Immature natural killer cell (primary cell): ENCODE data around the gene CNTNAP3. TPM values are rescaled to one million over a fixed set of nuclear protein-coding genes. Genes with fewer than 3 reads are reported as not detected.
"Not testable (repeated sequence)": the region's sequence is repeated elsewhere in the genome, so short reads cannot be mapped to it uniquely, and the experiment has no call there.

Experiments used
- DNase-seq, 3 donors: peaks; one replicate each; pipeline ENCODE4 v3.0.0; 2022; ENCODE audit warnings: mixed read lengths in 1 of 3
- H3K27ac Mint-ChIP-seq, 6 donors: one replicate each; pipeline ENCODE4 v1.8.0; 2020; ENCODE audit warnings: mixed read lengths in 6 of 6, mild to moderate bottlenecking in 5 of 6, inconsistent platforms in 4 of 6, moderate library complexity in 3 of 6
- H3K27me3 Mint-ChIP-seq, 3 donors: one replicate each; pipeline ENCODE4 v1.8.0; 2020 to 2021; ENCODE audit warnings: low read depth in 3 of 3, mild to moderate bottlenecking in 3 of 3, mixed read lengths in 3 of 3, moderate library complexity in 3 of 3, inconsistent platforms in 1 of 3
- H3K36me3 Mint-ChIP-seq, 3 donors: one replicate each; pipeline ENCODE4 v1.8.0; 2020; ENCODE audit warnings: mixed read lengths in 3 of 3, inconsistent platforms in 2 of 3, mild to moderate bottlenecking in 2 of 3
- H3K4me1 Mint-ChIP-seq, 2 donors: one replicate each; pipeline ENCODE4 v1.8.0; 2020; ENCODE audit warnings: inconsistent platforms in 2 of 2, mild to moderate bottlenecking in 2 of 2, mixed read lengths in 2 of 2, moderate library complexity in 1 of 2
- H3K4me3 Mint-ChIP-seq, 5 donors: one replicate each; pipeline ENCODE4 v1.8.0; 2020; ENCODE audit warnings: mild to moderate bottlenecking in 5 of 5, mixed read lengths in 5 of 5, inconsistent platforms in 3 of 5, moderate library complexity in 3 of 5
- H3K9me3 Mint-ChIP-seq, 6 donors: one replicate each; pipeline ENCODE4 v1.8.0; 2020; ENCODE audit warnings: mild to moderate bottlenecking in 6 of 6, mixed read lengths in 6 of 6, inconsistent platforms in 4 of 6, moderate library complexity in 3 of 6
- polyA plus RNA-seq, 3 donors: library from polyadenylated mRNA; unstranded; fragments of 300-500 nt; fragmentation: Illumina TruSeq; gene quantifications; one replicate each; pipeline ENCODE4 v1.2.3, GENCODE V29; 2021

CNTNAP3 gene
- polyA plus RNA-seq, 3 donors from 2014 or later: not detected

DNA sequence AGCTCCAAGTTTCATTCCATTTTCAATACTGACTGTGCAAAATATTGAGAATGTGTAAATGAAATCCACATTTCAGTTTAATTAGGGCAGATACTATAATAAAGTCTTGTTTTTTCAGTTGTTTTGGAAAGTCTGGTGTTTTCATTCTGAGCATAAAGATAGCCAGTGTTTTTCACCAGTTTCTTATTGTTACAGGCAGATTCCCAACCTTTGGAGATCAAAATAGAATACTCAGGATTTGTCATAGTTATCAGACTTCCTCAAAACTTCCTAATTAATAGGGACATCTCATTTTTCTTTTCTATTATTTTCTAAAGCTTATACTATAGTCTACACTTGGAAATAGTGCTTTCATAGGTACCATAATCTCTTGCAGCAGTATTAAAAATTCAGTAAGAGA is 176.2 kb downstream of the CNTNAP3 start:
- not testable (repeated sequence) for H3K4me3 Mint-ChIP-seq, H3K4me1 Mint-ChIP-seq, DNase-seq, H3K9me3 Mint-ChIP-seq, H3K36me3 Mint-ChIP-seq, H3K27me3 Mint-ChIP-seq, H3K27ac Mint-ChIP-seq

DNA sequence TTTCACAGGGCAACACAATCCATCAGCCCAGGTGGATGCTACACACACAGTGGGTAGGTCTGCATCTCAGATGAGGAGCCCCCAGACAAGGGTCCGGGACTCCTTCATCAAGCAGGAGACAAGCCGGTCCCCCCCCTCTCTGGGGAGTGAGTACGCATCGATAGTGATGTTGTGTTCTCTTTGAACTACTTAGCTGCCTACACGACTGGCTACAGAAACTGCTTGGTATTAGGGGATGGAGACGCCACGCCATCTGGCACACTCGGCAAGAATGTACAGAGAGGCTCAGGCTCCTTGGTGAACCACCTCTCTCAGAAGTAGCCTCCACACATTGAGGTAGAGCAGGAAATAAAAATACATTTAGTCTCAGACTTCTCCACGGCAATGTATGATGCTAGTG is 179.8 kb downstream of the CNTNAP3 start:
- Mint-ChIP-seq H3K4me1 (no peaks in the 10 kb centered on the region), H3K4me3 (no peak overlapping the region), H3K27ac (no peak overlapping the region), H3K9me3 (peaks cover 0 to 7% (median 0%) of the 10 kb centered on the region in 6 donors), H3K27me3 (no peaks in the 10 kb centered on the region), H3K36me3 (peaks cover 0 to 3% (median 0%) of the 10 kb centered on the region in 3 donors)
- DNase-seq: no peak

DNA sequence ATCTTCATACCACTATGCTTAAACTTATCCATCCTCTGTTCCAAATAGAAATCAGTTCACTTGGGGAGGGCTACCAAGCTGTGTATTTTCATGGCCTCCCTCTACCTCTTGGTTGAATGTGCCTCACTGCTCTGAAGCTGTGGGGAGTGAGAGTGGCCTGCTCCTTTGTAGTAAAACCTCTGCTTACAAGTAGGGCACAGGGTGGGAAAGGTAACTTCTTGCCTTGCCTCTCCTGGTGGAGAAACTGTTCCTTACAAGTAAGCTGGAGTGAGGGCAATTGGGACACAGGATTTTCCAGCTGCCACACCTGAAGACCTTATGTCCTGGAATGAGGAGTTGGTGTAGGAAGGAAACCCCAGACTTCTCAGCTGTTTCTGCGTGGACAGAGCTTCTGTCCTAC is 190.8 kb downstream of the CNTNAP3 start:
- not testable (repeated sequence) for H3K4me3 Mint-ChIP-seq

DNA sequence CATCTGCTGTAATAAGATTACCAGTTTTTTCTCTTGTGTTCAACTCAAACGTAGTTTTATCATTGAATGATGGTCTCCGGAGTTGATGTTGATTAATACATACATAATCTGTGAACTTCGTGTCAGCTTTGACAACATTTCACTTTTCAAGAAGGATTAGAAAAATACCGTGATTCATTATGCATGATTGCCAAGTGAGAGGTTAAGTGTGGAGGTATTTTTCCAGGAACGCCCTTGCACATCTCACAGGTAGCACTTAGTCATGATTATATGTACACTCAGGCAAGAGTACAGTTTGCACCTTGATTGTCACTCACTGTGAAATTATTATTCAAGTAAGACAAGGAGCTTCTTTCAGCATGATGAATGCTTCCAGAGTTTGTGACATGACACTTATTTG is 202.7 kb downstream of the CNTNAP3 start:
- H3K27ac Mint-ChIP-seq, H3K9me3 Mint-ChIP-seq, H3K36me3 Mint-ChIP-seq, H3K27me3 Mint-ChIP-seq, DNase-seq, H3K4me3 Mint-ChIP-seq, H3K4me1 Mint-ChIP-seq: not testable (repeated sequence)

More for the DNA sequence above, 190.8 kb downstream of the CNTNAP3 start:
- not testable (repeated sequence) for H3K27me3 Mint-ChIP-seq, H3K4me1 Mint-ChIP-seq, H3K36me3 Mint-ChIP-seq, H3K9me3 Mint-ChIP-seq, DNase-seq, H3K27ac Mint-ChIP-seq

DNA sequence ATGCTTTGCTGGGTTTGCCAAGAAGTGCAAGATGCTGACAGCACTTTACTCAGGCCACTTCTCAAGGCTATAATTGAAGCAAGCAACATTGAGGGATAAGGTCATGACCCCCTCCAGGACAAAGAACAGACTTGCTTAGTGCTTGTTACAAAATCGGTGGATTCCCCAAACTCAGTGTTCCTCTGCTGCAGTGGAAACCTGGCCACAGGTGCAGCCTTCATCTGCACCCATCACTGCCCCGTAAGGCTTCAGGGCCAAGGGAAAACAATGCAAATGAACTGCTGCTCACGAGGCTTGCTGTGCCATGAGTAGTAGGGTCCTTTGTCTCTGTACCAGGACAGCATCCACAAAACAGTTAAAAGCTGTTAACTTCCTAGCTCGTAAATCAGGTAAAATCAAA is 205.4 kb downstream of the CNTNAP3 start:
- H3K27ac Mint-ChIP-seq, H3K9me3 Mint-ChIP-seq, H3K27me3 Mint-ChIP-seq, DNase-seq, H3K4me3 Mint-ChIP-seq, H3K4me1 Mint-ChIP-seq, H3K36me3 Mint-ChIP-seq: not testable (repeated sequence)

DNA sequence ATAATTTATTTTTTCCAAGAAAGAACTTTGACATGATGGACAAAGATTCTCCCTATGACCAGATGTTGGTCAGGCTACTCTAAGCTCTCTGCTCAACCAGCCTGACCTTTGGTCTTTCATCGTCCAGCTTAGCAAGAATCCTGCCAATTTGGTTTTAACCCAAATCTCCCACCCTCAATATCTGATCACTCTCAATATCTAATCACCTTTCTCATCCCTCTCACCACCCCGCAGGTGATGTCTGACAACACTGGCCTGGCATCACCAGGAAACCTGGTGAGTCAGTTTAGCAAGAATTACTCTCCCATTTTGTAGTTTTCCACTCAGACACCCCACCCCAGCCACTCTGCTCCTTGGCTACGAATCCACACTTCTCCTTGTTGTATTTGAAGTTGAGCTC is 207.9 kb downstream of the CNTNAP3 start:
- not testable (repeated sequence) for H3K36me3 Mint-ChIP-seq, H3K4me3 Mint-ChIP-seq, H3K27ac Mint-ChIP-seq, H3K9me3 Mint-ChIP-seq, H3K27me3 Mint-ChIP-seq, H3K4me1 Mint-ChIP-seq, DNase-seq

DNA sequence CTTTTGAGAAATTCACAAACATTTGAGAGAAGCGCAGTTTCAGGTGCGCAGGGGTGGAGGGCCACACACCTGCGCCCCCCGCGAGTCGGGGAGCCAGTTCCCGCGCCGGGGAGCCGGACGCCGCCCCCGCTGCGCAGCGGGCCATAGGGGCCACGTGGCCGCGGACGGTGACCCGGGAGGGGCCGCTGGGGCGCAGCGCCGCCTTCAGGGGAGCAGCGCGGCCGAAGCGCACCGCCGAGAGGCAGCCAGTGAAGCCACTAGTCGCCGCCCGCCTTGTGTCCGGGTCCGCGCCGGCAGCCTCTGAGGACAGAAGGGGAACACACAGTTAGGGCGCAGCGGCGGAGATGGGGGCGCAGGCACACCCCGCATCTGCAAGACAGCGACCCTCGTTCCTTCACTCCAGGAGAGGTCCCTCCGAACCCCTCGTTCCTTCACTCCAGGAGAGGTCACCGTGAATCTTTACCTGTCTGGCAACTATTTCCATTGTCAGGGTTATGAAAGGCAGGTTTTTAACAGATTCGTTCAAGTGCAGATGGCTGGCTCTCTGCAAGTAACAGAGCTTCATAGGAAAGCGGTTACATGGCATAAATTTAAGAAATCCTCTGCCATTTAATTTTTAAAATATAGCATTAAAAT is 209.2 kb downstream of the CNTNAP3 start:
- not testable (repeated sequence) for H3K27ac Mint-ChIP-seq, H3K27me3 Mint-ChIP-seq, H3K9me3 Mint-ChIP-seq, H3K4me1 Mint-ChIP-seq, DNase-seq, H3K36me3 Mint-ChIP-seq, H3K4me3 Mint-ChIP-seq

DNA sequence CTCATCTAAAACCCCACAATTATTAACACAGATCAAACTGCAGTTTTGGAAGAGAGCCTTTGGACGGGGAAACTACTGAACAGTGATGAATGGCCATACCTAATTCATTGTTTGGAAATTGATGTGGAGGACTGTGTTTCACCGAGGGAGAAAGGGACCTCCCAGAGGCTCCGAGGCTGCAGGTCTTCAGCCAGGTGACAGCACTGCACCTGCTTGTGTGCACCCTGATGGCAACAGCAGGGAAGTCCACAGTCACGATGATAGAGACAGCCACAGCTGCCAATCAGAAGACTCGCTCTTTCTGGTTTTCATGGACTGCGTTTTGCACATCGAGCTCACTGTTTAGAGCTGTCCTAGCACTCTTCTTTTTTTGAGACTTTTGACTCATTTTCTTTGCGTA is 214.4 kb downstream of the CNTNAP3 start:
- H3K9me3 Mint-ChIP-seq, H3K4me3 Mint-ChIP-seq, H3K27ac Mint-ChIP-seq, H3K27me3 Mint-ChIP-seq, H3K36me3 Mint-ChIP-seq, H3K4me1 Mint-ChIP-seq, DNase-seq: not testable (repeated sequence)

DNA sequence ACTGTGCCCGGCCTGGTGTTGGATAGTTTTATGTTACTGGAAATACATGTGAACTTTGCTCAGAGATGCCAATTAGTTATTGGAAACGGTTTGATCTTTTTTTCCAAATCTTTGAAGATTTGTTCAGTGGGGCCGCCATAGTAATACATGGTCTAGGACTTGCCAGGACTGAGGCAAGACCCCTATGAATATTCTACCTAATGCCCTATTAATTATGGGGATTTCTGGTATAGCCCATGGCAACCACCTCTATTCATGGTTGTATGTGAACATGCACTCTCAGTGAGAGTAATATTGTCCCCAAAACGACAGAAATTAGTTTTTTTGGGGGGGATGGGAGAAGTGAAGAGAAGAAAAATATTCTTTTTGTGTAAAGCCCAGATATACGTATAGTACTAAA is 220.3 kb downstream of the CNTNAP3 start:
- H3K9me3 Mint-ChIP-seq: peaks cover 2 to 11% (median 3%) of the 10 kb centered on the region in 6 donors
- not testable (repeated sequence) for H3K27me3 Mint-ChIP-seq, H3K36me3 Mint-ChIP-seq, H3K4me3 Mint-ChIP-seq, H3K4me1 Mint-ChIP-seq, DNase-seq, H3K27ac Mint-ChIP-seq

DNA sequence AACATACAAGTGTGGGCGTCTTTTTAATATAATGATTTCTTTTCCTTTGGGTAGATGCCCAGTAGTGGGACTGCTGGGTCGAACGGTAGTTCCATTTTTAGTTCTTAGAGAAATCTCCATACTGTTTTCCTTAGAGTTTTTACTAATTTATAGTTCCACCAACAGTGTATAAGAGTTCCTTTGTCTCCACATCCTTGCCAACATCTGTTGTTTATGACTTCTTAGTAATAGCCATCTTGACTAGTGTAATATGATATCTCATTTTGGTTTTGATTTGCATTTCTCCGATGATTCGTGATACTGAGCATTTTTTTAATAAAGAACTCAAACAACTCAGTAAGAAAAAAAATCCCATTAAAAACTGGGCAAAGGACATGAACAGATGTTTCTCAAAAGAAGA is 225.0 kb downstream of the CNTNAP3 start:
- H3K9me3 Mint-ChIP-seq: peaks cover 2 to 12% (median 4%) of the 10 kb centered on the region in 6 donors
- not testable (repeated sequence) for H3K27ac Mint-ChIP-seq

DNA sequence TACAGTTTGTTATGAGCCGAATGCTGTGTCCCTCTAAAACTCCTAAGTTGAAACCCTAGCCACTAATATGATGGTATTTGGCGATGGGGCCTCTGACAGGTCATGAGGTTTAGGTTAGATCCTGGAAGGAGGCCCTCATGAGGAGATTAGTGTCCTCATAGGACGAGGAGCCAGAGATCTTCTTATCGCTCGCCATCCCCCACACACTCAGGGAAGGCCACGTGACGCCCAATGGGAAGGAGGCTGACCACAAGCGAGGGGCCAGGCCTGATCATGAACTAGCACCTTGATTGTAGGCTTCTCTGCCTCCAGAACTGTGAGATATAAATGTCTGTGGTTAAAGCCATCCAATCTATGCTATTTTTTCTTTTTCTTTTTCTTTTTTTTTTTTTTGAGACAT is 233.5 kb downstream of the CNTNAP3 start:
- H3K27me3 Mint-ChIP-seq, H3K9me3 Mint-ChIP-seq, H3K4me3 Mint-ChIP-seq, H3K36me3 Mint-ChIP-seq, DNase-seq, H3K27ac Mint-ChIP-seq, H3K4me1 Mint-ChIP-seq: not testable (repeated sequence)

More for the DNA sequence above, 225.0 kb downstream of the CNTNAP3 start:
- not testable (repeated sequence) for H3K27me3 Mint-ChIP-seq, H3K4me3 Mint-ChIP-seq, DNase-seq, H3K36me3 Mint-ChIP-seq, H3K4me1 Mint-ChIP-seq

DNA sequence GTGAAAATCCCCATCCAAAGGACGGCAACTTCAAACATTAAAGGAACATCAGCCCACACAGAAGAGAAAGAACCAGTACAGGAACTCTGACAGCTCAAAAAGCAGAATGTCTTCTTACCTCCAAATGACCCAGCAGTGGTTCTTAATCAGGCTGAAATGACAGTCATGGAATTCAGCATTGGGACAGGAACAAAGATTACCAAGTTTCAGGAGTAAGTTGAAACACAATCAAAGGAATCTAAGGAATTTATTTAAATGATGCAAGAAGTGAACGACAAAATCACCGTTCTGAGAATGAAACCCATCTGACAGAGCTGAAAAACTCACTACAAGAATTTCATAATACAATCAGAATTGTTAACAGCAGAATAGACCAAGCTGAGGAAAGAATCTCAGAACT is 241.1 kb downstream of the CNTNAP3 start:
- H3K9me3 Mint-ChIP-seq: peaks cover 2 to 15% (median 9%) of the 10 kb centered on the region in 6 donors
- not testable (repeated sequence) for H3K27ac Mint-ChIP-seq, H3K27me3 Mint-ChIP-seq, H3K4me3 Mint-ChIP-seq, H3K4me1 Mint-ChIP-seq, DNase-seq, H3K36me3 Mint-ChIP-seq

DNA sequence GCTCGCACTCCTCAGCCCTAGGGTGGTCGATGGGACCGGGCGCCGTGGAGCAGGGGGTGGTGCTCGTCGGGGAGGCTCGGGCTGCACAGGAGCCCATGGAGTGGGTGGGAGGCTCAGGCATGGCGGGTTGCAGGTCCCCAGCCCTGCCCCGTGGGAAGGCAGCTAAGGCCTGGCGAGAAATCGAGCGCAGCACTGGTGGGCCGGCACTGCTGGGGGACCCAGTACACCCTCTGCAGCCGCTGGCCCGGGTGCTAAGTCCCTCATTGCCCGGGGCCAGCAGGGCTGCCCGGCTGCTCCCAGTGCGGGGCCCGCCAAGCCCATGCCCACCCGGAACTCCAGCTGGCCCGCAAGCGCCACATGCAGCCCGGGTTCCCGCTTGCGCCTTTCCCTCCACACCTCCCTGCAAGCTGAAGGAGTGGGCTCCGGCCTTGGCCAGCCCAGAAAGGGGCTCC is 245.6 kb downstream of the CNTNAP3 start:
- not testable (repeated sequence) for DNase-seq

DNA sequence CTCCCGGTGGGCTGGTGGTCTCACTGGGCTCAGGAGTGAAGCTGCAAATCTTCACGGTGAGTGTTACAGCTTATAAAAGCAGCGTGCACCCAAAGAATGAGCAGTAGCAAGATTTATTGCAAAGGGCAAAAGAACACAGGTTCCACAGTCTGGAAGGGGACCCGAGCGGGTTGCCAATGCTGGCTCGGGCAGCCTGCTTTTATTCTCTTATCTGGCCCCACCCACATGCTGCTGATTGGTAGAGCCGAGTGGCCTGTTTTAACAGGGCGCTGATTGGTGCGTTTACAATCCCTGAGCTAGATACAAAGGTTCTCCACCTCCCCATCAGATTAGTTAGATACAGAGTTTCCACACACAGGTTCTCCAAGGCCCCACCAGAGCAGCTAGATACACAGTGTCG is 246.2 kb downstream of the CNTNAP3 start:
- peaks cover 4 to 18% (median 14%) of the 10 kb centered on the region in 6 donors for H3K9me3 Mint-ChIP-seq
- H3K27me3 Mint-ChIP-seq, H3K27ac Mint-ChIP-seq, H3K36me3 Mint-ChIP-seq, DNase-seq, H3K4me1 Mint-ChIP-seq, H3K4me3 Mint-ChIP-seq: not testable (repeated sequence)

More for the DNA sequence above, 245.6 kb downstream of the CNTNAP3 start:
- not testable (repeated sequence) for H3K27me3 Mint-ChIP-seq, H3K36me3 Mint-ChIP-seq, H3K4me3 Mint-ChIP-seq, H3K27ac Mint-ChIP-seq, H3K4me1 Mint-ChIP-seq
- H3K9me3 Mint-ChIP-seq: peaks cover 4 to 18% (median 14%) of the 10 kb centered on the region in 6 donors

DNA sequence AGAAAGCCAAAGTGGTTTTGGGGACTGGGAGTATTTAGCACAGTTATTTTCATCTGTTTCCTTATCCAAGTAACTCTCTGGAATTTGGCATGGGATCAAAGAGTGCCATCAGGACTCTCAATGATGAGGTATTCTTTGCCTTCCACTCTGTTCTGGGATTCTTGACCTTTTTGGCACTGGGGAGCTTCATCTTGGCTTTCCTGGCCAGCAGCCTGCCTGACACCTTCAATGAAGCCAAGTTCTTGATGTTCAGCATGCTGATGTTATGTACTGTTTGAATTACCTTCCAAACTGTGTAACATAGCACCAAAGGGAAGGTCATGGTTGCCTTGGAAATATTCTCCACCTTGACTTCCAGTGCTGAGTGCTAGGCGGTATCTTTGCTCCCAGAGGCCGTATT is 248.8 kb downstream of the CNTNAP3 start:
- H3K4me1 Mint-ChIP-seq, H3K27me3 Mint-ChIP-seq, H3K4me3 Mint-ChIP-seq, H3K27ac Mint-ChIP-seq, DNase-seq, H3K36me3 Mint-ChIP-seq: not testable (repeated sequence)
- peaks cover 4 to 24% (median 12%) of the 10 kb centered on the region in 6 donors for H3K9me3 Mint-ChIP-seq
